Pancreas (tissue), 10 donors: ENCODE data around the gene KRTCAP3. TPM values are rescaled to one million over a fixed set of nuclear protein-coding genes. Genes with fewer than 3 reads are reported as not detected.

Source experiments
- ATAC-seq, 4 donors: fragments of 200-7000 bp; cut with Tn5 transposase; one replicate each; pipeline versions ENCODE4 v1.8.0 to v1.9.1; 2020; ENCODE audit warnings: mild to moderate bottlenecking in 4 of 4, moderate library complexity in 4 of 4
- DNase-seq, 6 donors: peaks; one replicate each; pipeline ENCODE4 v3.0.0-alpha.2; 2020
- FAIRE-seq: peaks from 2 replicates; lab custom pipeline; 2012; peaks lifted over from hg19 to GRCh38; lab: Jason Lieb, UNC
- H3K27ac ChIP-seq, 4 donors: fragments of 200-600 bp; sonication (generic); 1 replicate in 3 of 4; 2 replicates in 1 of 4; pipeline versions ENCODE4 v1.5.0 to v1.8.0; 2020
- H3K27me3 ChIP-seq, 4 donors: fragments of 200-600 bp; one replicate each; pipeline ENCODE4 v1.8.0; 2021
- H3K36me3 ChIP-seq, 3 donors: fragments of 200-600 bp; sonication (generic) in 1 of 3; one replicate each; pipeline versions ENCODE4 v1.5.0 to v1.8.0; 2020 to 2021
- H3K4me1 ChIP-seq, 3 donors: fragments of 200-600 bp; one replicate each; pipeline ENCODE4 v1.8.0; 2021
- H3K4me3 ChIP-seq, 4 donors: fragments of 200-600 bp; sonication (generic) in 2 of 4; one replicate each; pipeline versions ENCODE4 v1.5.0 to v1.8.0; 2020 to 2021
- H3K9me3 ChIP-seq, 4 donors: fragments of 200-600 bp; one replicate each; pipeline ENCODE4 v1.8.0; 2021
- WGBS, 2 donors: extraction: QIAGEN DNeasy Blood & Tissue Kit; methylation state at CpG; one replicate each; pipeline ENCODE4 v1.1.7; 2013; 5-methylcytosine and 5-hydroxymethylcytosine counted together
- intact Hi-C, 3 donors: fragments of 100-400 bp; cut with DNase I; formaldehyde crosslinking; loops; one replicate each; pipeline versions ENCODE4 v1.11.1 to v1.14.2; 2022
- polyA plus RNA-seq, 2 donors: library from polyadenylated mRNA; stranded (reverse); fragments of 200-250 nt; gene quantifications; one replicate each; pipeline ENCODE4 v1.2.3, GENCODE V29; 2013
- total RNA-seq, 6 donors: library from RNA; stranded (reverse); fragmentation: NEBNext Ultra II Directional in 4 of 6; extraction: Animal tissue kit (Norgen Biotek cat#: 25700) in 4 of 6; gene quantifications; one replicate each; pipeline versions ENCODE4 v1.2.1 to v1.2.4, GENCODE V29; 2021 to 2023
- TF ChIP-seq, protein P1 (sequence below), 4 donors: fragments of 200-600 bp; sonication (generic) in 3 of 4; IDR thresholded peaks; one replicate each; pipeline versions ENCODE4 v1.5.0 to v1.8.0; 2021; ENCODE audit warnings: antibody characterized with exemption in 4 of 4
- donor health status: healthy with polysubstance abuse.
- donor health status: DM: no; HTN: no; CAD: no; lungs with moderate emphysema.
- donor health status: DM: no; HTN: no; CAD: no.
- donor health status: control.
- donor health status: control.
- donor health status: Bipolar disorder and iron deficiency.
- donor health status: DM: yes; HTN: yes; CAD: no.
- donor health status: DM: no; HTN: no; CAD: no.
- donor health status: DM: no; HTN: no; CAD: no.
- donor health status: DM: yes; HTN: yes; CAD: no.

KRTCAP3 gene
- total and polyA plus RNA-seq, 8 donors: 21.6 to 36.5 (median 28.9) TPM

DNA sequence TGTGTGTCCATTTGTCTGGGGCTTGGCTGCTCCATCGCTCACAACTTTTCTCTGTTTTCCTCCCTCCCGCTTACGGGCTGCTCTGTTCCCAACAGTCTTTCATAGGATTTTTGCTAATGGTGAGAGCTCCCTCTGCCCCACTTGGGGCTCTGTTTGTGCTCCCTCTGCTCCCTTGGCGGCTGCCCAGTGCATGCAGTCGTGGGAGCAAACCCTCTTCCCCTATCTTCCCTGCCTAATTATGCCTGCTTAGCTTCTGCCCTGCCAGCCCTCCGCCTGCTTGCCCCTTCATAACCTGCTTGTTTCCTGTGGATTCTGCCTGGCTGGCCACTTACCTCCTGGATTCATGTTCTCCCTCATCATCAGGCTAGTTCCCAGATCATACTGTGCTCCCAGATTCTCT lies 6.6 kb upstream of the KRTCAP3 start:
- DNase-seq: no peak
- ATAC-seq: no peak
- Histone ChIP-seq H3K4me1 (peaks cover 9 to 11% (median 9%) of the 10 kb centered on the region in 3 donors), H3K9me3 (no peaks in the 10 kb centered on the region), H3K27ac (no peak overlapping the region), H3K36me3 (peaks cover 15 to 73% (median 68%) of the 10 kb centered on the region in 3 donors), H3K27me3 (no peaks in the 10 kb centered on the region), H3K4me3 (no peak overlapping the region)
- intact Hi-C loops: no loop called here
- TF ChIP-seq, protein P1, sequence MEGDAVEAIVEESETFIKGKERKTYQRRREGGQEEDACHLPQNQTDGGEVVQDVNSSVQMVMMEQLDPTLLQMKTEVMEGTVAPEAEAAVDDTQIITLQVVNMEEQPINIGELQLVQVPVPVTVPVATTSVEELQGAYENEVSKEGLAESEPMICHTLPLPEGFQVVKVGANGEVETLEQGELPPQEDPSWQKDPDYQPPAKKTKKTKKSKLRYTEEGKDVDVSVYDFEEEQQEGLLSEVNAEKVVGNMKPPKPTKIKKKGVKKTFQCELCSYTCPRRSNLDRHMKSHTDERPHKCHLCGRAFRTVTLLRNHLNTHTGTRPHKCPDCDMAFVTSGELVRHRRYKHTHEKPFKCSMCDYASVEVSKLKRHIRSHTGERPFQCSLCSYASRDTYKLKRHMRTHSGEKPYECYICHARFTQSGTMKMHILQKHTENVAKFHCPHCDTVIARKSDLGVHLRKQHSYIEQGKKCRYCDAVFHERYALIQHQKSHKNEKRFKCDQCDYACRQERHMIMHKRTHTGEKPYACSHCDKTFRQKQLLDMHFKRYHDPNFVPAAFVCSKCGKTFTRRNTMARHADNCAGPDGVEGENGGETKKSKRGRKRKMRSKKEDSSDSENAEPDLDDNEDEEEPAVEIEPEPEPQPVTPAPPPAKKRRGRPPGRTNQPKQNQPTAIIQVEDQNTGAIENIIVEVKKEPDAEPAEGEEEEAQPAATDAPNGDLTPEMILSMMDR (IDR thresholded peaks at IDR 0.05): no peak
- no peak for FAIRE-seq
- WGBS, 2 donors: 90 to 92% methylated on average over 6 of the region's 6 CpGs

DNA sequence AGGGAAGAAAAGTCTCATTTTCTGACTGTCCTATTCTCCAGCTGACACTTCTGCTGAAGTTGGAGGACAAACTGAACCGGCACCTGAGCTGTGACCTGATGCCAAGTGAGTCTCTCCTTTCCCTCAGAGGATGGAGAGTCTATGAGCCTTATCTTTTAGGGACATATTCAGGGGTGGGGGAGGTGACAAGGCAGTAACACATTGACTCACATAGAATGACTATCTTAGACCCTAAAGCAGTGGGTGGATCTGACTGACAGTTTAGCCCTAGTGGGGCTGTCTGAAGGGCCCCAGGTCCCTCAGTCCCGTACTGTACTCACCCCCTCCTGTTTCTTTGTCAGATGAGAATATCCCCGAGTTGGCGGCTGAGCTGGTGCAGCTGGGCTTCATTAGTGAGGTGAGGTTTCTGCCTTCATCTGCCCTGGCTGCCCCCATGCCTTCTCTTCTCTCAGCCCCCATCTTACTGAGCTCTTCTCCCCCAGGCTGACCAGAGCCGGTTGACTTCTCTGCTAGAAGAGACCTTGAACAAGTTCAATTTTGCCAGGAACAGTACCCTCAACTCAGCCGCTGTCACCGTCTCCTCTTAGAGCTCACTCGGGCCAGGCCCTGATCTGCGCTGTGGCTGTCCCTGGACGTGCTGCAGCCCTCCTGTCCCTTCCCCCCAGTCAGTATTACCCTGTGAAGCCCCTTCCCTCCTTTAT lies 805 bp upstream of the KRTCAP3 start:
- 76 to 82% methylated on average over 10 of the region's 10 CpGs for WGBS, 2 donors
- Histone ChIP-seq H3K4me3 (no peak overlapping the region), H3K4me1 (peaks cover 0 to 11% (median 3%) of the 10 kb centered on the region in 3 donors), H3K27me3 (no peaks in the 10 kb centered on the region), H3K27ac (peak overlapping the region in 1 of 4 donors; percentile 75), H3K36me3 (peaks cover 5 to 58% (median 45%) of the 10 kb centered on the region in 3 donors), H3K9me3 (no peaks in the 10 kb centered on the region)
- ATAC-seq (no peak), DNase-seq (no peak), FAIRE-seq (no peak)
- TF ChIP-seq, protein P1 (IDR thresholded peaks at IDR 0.05): no peak
- intact Hi-C loops: no loop called here

DNA sequence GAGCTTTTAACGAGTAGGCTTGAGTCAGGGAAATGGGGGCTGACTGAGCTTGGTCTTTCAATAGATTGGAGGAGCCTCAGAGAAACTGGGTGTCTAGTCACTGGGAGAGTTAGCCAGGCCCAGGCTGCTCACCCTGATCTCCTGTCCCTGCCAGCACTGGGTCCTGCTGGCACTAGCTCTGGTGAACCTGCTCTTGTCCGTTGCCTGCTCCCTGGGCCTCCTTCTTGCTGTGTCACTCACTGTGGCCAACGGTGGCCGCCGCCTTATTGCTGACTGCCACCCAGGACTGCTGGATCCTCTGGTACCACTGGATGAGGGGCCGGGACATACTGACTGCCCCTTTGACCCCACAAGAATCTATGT lies 720 bp downstream of the KRTCAP3 start:
- H3K4me1 ChIP-seq: peaks cover 0 to 11% (median 3%) of the 10 kb centered on the region in 3 donors
- 43 to 50% methylated on average over 6 of the region's 6 CpGs for WGBS, 2 donors
- H3K27ac ChIP-seq: peak overlapping the region; percentile 61 to 75 (median 68)
- no peaks in the 10 kb centered on the region for H3K9me3 ChIP-seq
- peak; percentile 23 to 34 (median 26) for ATAC-seq
- no peak for FAIRE-seq
- peaks cover 5 to 43% (median 31%) of the 10 kb centered on the region in 3 donors for H3K36me3 ChIP-seq
- peak overlapping the region; percentile 27 to 62 (median 53) for H3K4me3 ChIP-seq
- no peaks in the 10 kb centered on the region for H3K27me3 ChIP-seq
- intact Hi-C loops: no loop called here
- TF ChIP-seq, protein P1 (IDR thresholded peaks at IDR 0.05): no peak
- peak in 5 of 6 donors; percentile 22 to 76 (median 55) for DNase-seq

DNA sequence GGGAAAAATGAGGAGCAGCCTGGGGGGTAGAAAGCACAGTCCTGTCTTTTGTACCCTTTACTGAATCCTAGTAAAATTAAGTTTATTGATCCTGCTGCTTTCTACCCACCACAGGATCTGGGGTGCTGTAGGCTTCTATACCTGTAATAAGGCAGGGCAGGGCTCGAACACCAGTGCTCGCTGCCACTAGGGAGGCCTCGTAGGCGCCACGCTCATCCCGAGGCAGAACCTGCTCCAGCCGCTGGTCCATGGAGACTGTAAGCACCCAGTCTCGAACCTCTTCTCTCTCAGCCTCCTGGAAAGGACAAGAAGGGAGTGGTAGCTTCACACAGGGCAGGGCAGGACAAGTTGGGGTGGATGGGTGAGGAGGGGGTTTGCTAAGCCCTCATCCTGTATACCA lies 3.0 kb downstream of the KRTCAP3 start:
- H3K4me3 ChIP-seq: no peak overlapping the region
- peaks cover 0 to 11% (median 3%) of the 10 kb centered on the region in 3 donors for H3K4me1 ChIP-seq
- ATAC-seq (no peak), FAIRE-seq (no peak), DNase-seq (no peak)
- 90 to 93% methylated on average over 8 of the region's 8 CpGs for WGBS, 2 donors
- H3K36me3 ChIP-seq: peaks cover 2 to 33% (median 17%) of the 10 kb centered on the region in 3 donors
- TF ChIP-seq, protein P1 (IDR thresholded peaks at IDR 0.05): no peak
- intact Hi-C loops: no loop called here
- H3K27ac ChIP-seq: peak overlapping the region in 3 of 4 donors; percentile 60 to 84 (median 82)
- no peaks in the 10 kb centered on the region for H3K9me3 ChIP-seq
- no peaks in the 10 kb centered on the region for H3K27me3 ChIP-seq

DNA sequence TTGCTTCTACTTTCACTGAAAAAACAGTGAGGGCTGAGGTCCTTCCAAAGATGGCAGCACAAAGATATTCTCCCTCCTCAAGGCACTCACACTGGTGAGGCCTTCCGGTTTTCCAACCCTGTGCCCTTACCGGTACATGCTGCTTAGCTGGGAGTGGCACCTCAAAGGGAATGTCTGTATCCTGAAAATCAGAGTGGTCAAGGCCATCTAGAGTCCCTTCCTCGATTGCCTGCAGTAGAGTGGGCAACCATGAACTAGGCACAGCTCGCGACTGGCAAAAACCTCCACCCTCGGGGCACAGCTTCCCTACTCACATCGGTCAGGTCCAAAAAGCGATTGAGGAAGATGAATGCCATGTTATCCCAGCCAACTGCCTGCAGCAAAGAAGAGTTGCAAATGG lies 3.4 kb downstream of the KRTCAP3 start:
- DNase-seq (no peak), FAIRE-seq (no peak), ATAC-seq (no peak)
- H3K9me3 ChIP-seq: no peaks in the 10 kb centered on the region
- WGBS, 2 donors: 85 to 87% methylated on average over 8 of the region's 8 CpGs
- H3K4me1 ChIP-seq: peaks cover 0 to 11% (median 3%) of the 10 kb centered on the region in 3 donors
- TF ChIP-seq, protein P1 (IDR thresholded peaks at IDR 0.05): no peak
- peak overlapping the region; percentile 60 to 84 (median 76) for H3K27ac ChIP-seq
- intact Hi-C loops: no loop called here
- no peaks in the 10 kb centered on the region for H3K27me3 ChIP-seq
- peaks cover 0 to 28% (median 12%) of the 10 kb centered on the region in 3 donors for H3K36me3 ChIP-seq
- H3K4me3 ChIP-seq: no peak overlapping the region
